Endothelial cell of umbilical vein (primary cell): ENCODE measurements around the gene APEH. TPM values are rescaled to one million over a fixed set of nuclear protein-coding genes. Genes with fewer than 3 reads are reported as not detected.

ENCODE experiments used
- BruUV-seq: library from RNA; stranded (reverse); fragments of 400-500 nt; replicated peaks from 2 replicates; lab custom pipeline; 2021; lab: Mats Ljungman, UMichigan
- CTCF ChIA-PET: fragments of 300-600, 350-600 bp; sonication (Branson Sonifier 250); formaldehyde crosslinking; loops from one replicate; lab custom pipeline; 2021; ENCODE audit warnings: antibody characterized with exemption, inconsistent platforms; lab: Charles Lee
- POLR2A ChIA-PET: fragments of 300-600, 350-600 bp; sonication (Branson Sonifier 250); formaldehyde crosslinking; loops from one replicate; lab custom pipeline; 2021; ENCODE audit warnings: antibody characterized with exemption, inconsistent platforms; lab: Charles Lee
- DNase-seq: peaks from one replicate; pipeline ENCODE4 v3.0.0-alpha.2; 2011; ENCODE audit warnings: low read depth, low spot score
- FAIRE-seq: peaks from 2 replicates; lab custom pipeline; 2011; peaks lifted over from hg19 to GRCh38; lab: Jason Lieb, UNC
- H2AFZ ChIP-seq: 2 replicates; pipeline ENCODE4 v1.6.0; 2012; ENCODE audit warnings: low read depth, low read length, control low read depth, inconsistent platforms
- H3K27ac ChIP-seq: 2 replicates; pipeline ENCODE4 v1.5.1; 2011; ENCODE audit warnings: low read depth, mild to moderate bottlenecking, control low read depth, low read length, moderate library complexity; ENCODE audit not compliant: insufficient read depth
- H3K27me3 ChIP-seq, 2 experiments: 2 replicates each; pipeline versions ENCODE4 v1.6.0 to v1.6.1; 2011; ENCODE audit warnings: low read length in 2 of 2, mixed read lengths in 1 of 2; ENCODE audit not compliant: control insufficient read depth in 2 of 2, insufficient read depth in 2 of 2
- H3K36me3 ChIP-seq, 2 experiments: 2 replicates in 1 of 2; 3 replicates in 1 of 2; pipeline ENCODE4 v1.5.1; 2011; ENCODE audit warnings: low read length in 2 of 2, mild to moderate bottlenecking in 1 of 2, moderate library complexity in 1 of 2; ENCODE audit not compliant: control insufficient read depth in 2 of 2, insufficient read depth in 2 of 2; ENCODE audit errors: extremely low read depth in 1 of 2
- H3K4me1 ChIP-seq: 3 replicates; pipeline ENCODE4 v1.5.1; 2011; ENCODE audit warnings: mild to moderate bottlenecking, low read length; ENCODE audit not compliant: control insufficient read depth, insufficient read depth; ENCODE audit errors: extremely low read depth
- H3K4me2 ChIP-seq: 2 replicates; pipeline ENCODE4 v1.6.1; 2011; ENCODE audit warnings: low read length, control low read depth, mixed read lengths; ENCODE audit not compliant: insufficient read depth
- H3K4me3 ChIP-seq, 3 experiments: fragments of 200-600 bp in 1 of 3; sonication (generic), shearing (Covaris generic) in 1 of 3; replicated peaks in 1 of 3; 2 replicates each; pipeline ENCODE4 v1.5.1; 2011 to 2016; ENCODE audit warnings: control low read depth in 3 of 3, low read length in 3 of 3, mild to moderate bottlenecking in 2 of 3, inconsistent platforms in 1 of 3, low read depth in 1 of 3, moderate library complexity in 1 of 3; ENCODE audit not compliant: insufficient read depth in 1 of 3
- H3K79me2 ChIP-seq: 2 replicates; pipeline ENCODE4 v1.6.0; 2012; ENCODE audit warnings: low read length, inconsistent platforms; ENCODE audit not compliant: control insufficient read depth, insufficient read depth
- H3K9ac ChIP-seq: replicated peaks from 2 replicates; pipeline ENCODE3; 2011; ENCODE audit warnings: low read length, control low read depth; ENCODE audit not compliant: insufficient read depth; ENCODE audit errors: extremely low read depth
- H3K9me1 ChIP-seq: replicated peaks from 3 replicates; pipeline ENCODE4 v1.6.0; 2011; ENCODE audit warnings: mild to moderate bottlenecking, low read length; ENCODE audit not compliant: control insufficient read depth, insufficient read depth; ENCODE audit errors: extremely low read depth
- H3K9me3 ChIP-seq: replicated peaks from 2 replicates; pipeline ENCODE4 v1.5.1; 2012; ENCODE audit warnings: low read length, inconsistent platforms; ENCODE audit not compliant: control insufficient read depth, insufficient read depth
- H4K20me1 ChIP-seq: replicated peaks from 2 replicates; pipeline ENCODE3; 2011; ENCODE audit warnings: mild to moderate bottlenecking, low read length; ENCODE audit not compliant: control insufficient read depth, insufficient read depth; ENCODE audit errors: extremely low read depth
- EZH2 ChIP-seq: IDR thresholded peaks from 2 replicates; pipeline ENCODE4 v1.6.1; 2012; ENCODE audit warnings: borderline replicate concordance, low read depth, mild to moderate bottlenecking, moderate library complexity, low read length, inconsistent platforms; ENCODE audit not compliant: severe bottlenecking
- JUN ChIP-seq: IDR thresholded peaks from 2 replicates; pipeline ENCODE4 v1.6.1; 2011; ENCODE audit warnings: borderline replicate concordance, low read depth; ENCODE audit not compliant: insufficient read length, insufficient read depth
- MYC ChIP-seq: IDR thresholded peaks from one replicate; pipeline ENCODE4 v1.6.1; 2011; ENCODE audit warnings: mild to moderate bottlenecking, low read depth, low read length
- POLR2AphosphoS5 ChIP-seq: IDR thresholded peaks from 2 replicates; pipeline ENCODE4 v1.6.1; 2012; ENCODE audit warnings: low read depth, mild to moderate bottlenecking, control low read depth, low read length, moderate library complexity; ENCODE audit not compliant: insufficient read depth
- dilution Hi-C: fragments of 300-500 bp; cut with MboI; formaldehyde crosslinking; loops from one replicate; pipeline ENCODE4 v1.15.0; 2019; ENCODE audit warnings: low sequenced_read_pairs; ENCODE audit not compliant: extremely low pct_ligation_motif_present
- intact Hi-C: fragments of 100-400 bp; cut with micrococcal nuclease; formaldehyde crosslinking; loops from one replicate; pipeline ENCODE4 v1.10.0; 2022
- polyA plus RNA-seq, 4 experiments: library from polyadenylated mRNA; depleted of rRNA in 3 of 4; stranded (reverse) in 3 of 4; unstranded in 1 of 4; fragments of >200 nt; gene quantifications; 2 replicates each; pipeline versions ENCODE4 v1.2.1 to v1.2.3, GENCODE V29; 2011 to 2012; ENCODE audit warnings: missing spikeins in 1 of 4
- total RNA-seq: library from RNA; stranded (reverse); gene quantifications from 2 replicates; pipeline ENCODE4 v1.2.3, GENCODE V29; 2021
- TF ChIP-seq, protein P1 (sequence below), 2 donors: IDR thresholded peaks; 1 replicate in 1 of 2; 2 replicates in 1 of 2; pipeline ENCODE4 v1.5.1; 2011; ENCODE audit warnings: low read length in 2 of 2, mild to moderate bottlenecking in 2 of 2, moderate library complexity in 2 of 2, control low read depth in 1 of 2, inconsistent platforms in 1 of 2, low read depth in 1 of 2; ENCODE audit not compliant: insufficient read depth in 1 of 2; ENCODE audit errors: extremely low read depth in 1 of 2

Gene APEH
- total and polyA plus RNA-seq, 2 donors (not counting 3 experiments of a cell fraction or from before 2014, with no cell fraction given), result 68.2 to 74.3 TPM

DNA sequence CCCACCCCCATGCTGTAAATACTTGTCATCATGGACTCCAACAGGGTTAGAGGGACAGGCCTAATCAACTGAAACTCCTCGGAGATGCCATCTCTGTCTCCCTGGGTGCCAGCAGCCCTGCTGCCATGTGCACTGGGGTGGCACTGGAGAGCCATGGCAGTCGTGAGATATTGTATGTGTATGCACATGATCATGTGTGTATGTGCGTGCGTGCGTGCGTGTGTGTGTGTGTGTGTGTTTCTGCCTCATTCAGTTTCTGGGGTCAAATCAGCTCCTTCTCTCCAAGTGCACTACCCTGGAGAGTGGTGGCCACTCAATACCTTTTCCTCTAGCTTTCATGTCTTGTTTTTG lies 3.2 kb upstream of the APEH start:
- BruUV-seq, result no TSS peak
- TF ChIP-seq JUN (no peak), POLR2AphosphoS5 (no peak), MYC (no peak)
- POLR2A ChIA-PET, result no interaction called here

DNA sequence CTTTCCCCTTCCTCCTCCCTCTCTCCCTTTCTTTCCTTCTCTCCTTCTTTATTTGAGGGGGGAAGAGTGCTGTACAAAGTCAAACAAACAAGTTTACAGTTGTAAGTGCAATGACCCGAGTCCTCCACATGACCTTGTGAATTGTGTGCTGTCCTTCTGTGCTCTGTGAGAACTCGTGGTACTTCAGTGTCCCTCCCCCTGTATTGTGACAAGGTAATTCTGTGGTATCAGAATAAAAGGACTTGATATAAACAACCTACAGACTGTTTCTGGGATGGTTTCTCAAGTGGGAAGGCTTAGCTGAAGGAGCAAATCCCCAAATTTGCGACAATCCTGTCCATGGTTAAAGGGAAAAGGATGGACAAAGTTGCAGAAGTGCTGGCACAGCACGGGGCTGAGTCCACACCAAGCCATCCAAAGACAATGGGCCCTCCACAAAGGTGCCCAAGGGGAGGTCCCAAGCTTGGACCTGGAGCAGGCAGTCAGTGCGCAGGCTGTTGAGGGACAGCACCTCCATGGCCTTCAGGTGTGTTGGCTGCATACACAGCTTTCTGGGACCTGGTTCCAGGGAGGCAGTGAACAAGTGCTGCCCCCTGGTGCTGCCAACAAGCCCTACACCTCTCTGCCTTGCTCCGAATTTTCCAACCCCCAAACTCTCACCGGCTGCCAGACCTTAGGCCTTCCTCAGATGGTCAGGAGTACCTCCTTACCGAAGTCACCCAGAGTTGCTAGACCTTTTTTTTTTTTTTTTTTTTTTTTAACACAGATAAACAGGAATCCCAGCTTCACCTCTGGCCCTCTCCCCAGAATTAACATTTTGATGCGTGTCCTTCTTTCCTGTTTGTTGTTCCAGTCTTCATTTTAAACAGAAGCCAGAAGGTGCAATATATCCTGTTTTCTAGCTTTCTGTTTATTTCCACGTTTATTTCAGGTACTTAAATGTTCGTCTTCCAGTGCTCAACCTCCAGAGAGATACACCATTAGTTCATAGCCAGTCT lies 2.6 kb upstream of the APEH start:
- peak; percentile 69 for DNase-seq
- no peak overlapping the region for H3K4me3 ChIP-seq
- no peaks in the 10 kb centered on the region for H3K9me1 ChIP-seq
- no peak overlapping the region for H3K9ac ChIP-seq
- no peak overlapping the region for H2AFZ ChIP-seq
- no peaks in the 10 kb centered on the region for H3K9me3 ChIP-seq
- H3K27ac ChIP-seq, result no peak overlapping the region
- no peak overlapping the region for H3K4me2 ChIP-seq
- H3K27me3 ChIP-seq, result no peaks in the 10 kb centered on the region
- CTCF ChIA-PET, result interaction anchor here (0.6 to 5.4 kb wide), 15 partner anchors 11 to 217 kb away, joined by 3 to 293 read pairs (median 4); partner anchors contain the start of gene BSN
- BruUV-seq, result no TSS peak
- peak; percentile 89 for FAIRE-seq
- H3K4me1 ChIP-seq, result peaks cover 4% of the 10 kb centered on the region
- intact Hi-C loops, result loop anchor here (1.0 kb wide), 1 partner anchor 132 kb away; no protein-coding TSS in a partner anchor
- H4K20me1 ChIP-seq, result no peaks in the 10 kb centered on the region
- TF ChIP-seq EZH2, result no peak
- TF ChIP-seq, protein P1, sequence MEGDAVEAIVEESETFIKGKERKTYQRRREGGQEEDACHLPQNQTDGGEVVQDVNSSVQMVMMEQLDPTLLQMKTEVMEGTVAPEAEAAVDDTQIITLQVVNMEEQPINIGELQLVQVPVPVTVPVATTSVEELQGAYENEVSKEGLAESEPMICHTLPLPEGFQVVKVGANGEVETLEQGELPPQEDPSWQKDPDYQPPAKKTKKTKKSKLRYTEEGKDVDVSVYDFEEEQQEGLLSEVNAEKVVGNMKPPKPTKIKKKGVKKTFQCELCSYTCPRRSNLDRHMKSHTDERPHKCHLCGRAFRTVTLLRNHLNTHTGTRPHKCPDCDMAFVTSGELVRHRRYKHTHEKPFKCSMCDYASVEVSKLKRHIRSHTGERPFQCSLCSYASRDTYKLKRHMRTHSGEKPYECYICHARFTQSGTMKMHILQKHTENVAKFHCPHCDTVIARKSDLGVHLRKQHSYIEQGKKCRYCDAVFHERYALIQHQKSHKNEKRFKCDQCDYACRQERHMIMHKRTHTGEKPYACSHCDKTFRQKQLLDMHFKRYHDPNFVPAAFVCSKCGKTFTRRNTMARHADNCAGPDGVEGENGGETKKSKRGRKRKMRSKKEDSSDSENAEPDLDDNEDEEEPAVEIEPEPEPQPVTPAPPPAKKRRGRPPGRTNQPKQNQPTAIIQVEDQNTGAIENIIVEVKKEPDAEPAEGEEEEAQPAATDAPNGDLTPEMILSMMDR (IDR thresholded peaks at IDR 0.05; ENCODE audit: extremely low read depth in 1 of 2, insufficient read depth in 1 of 2, low read depth in 1 of 2, low read length in 2 of 2), result peak; percentile 70 to 96
- dilution Hi-C loops, result no loop called here
- POLR2A ChIA-PET, result interaction anchor here (0.9 to 1.0 kb wide), 2 partner anchors 131 to 132 kb away, joined by 3 to 9 read pairs; partner anchors contain the start of gene INKA1
- H3K79me2 ChIP-seq, result peaks cover 3% of the 10 kb centered on the region
- no peaks in the 10 kb centered on the region for H3K36me3 ChIP-seq

More for the DNA sequence above, 3.2 kb upstream of the APEH start:
- Histone ChIP-seq H3K9ac (no peak overlapping the region), H3K36me3 (no peaks in the 10 kb centered on the region), H4K20me1 (no peaks in the 10 kb centered on the region), H3K9me1 (no peaks in the 10 kb centered on the region), H2AFZ (no peak overlapping the region), H3K79me2 (peaks cover 3% of the 10 kb centered on the region), H3K4me2 (no peak overlapping the region), H3K9me3 (no peaks in the 10 kb centered on the region), H3K4me1 (peaks cover 4% of the 10 kb centered on the region), H3K27ac (no peak overlapping the region), H3K4me3 (no peak overlapping the region), H3K27me3 (no peaks in the 10 kb centered on the region)
- CTCF ChIA-PET, result interaction anchor here (0.8 to 5.4 kb wide), 4 partner anchors 11 to 132 kb away, joined by 4 to 293 read pairs (median 9); partner anchors contain the start of gene BSN
- no peak for FAIRE-seq
- dilution Hi-C loops, result no loop called here
- no peak for DNase-seq
- intact Hi-C loops, result loop anchor here (1.0 kb wide), 1 partner anchor 132 kb away; no protein-coding TSS in a partner anchor
